HCT116 (cell line): ENCODE measurements around the gene CDA. TPM values are rescaled to one million over a fixed set of nuclear protein-coding genes. Genes with fewer than 3 reads are reported as not detected.

Experiments used
- ATAC-seq: fragments of 200-7000 bp; cut with Tn5 transposase; 2 replicates; pipeline ENCODE4 v1.9.1; 2020; ENCODE audit warnings: mild to moderate bottlenecking, moderate library complexity
- BruUV-seq: library from RNA; stranded (reverse); fragments of 400-500 nt; replicated peaks from 2 replicates; lab custom pipeline; 2021; lab: Mats Ljungman, UMichigan
- CTCF ChIA-PET: fragments of 300-600 bp; sonication (Branson Sonifier 250); formaldehyde crosslinking; loops from one replicate; lab custom pipeline; 2021; ENCODE audit warnings: antibody characterized with exemption; lab: Charles Lee
- POLR2A ChIA-PET: fragments of 300-600, 350-600 bp; sonication (Branson Sonifier 250); formaldehyde crosslinking; loops from one replicate; lab custom pipeline; 2021; ENCODE audit warnings: antibody characterized with exemption; lab: Charles Lee
- RAD21 ChIA-PET, 2 experiments: fragments of 300-600 bp; sonication (Branson Sonifier 250); formaldehyde crosslinking; loops; one replicate each; lab custom pipeline; 2023; ENCODE audit warnings: low total read pairs in 2 of 2; ENCODE audit not compliant: uncharacterized antibody in 2 of 2, unreplicated experiment in 2 of 2, low non-redundant PET in 1 of 2; lab: Charles Lee
- DNase-seq: peaks from one replicate; pipeline ENCODE4 v3.0.0-alpha.2; 2010; ENCODE audit warnings: low read depth, low spot score
- H2AFZ ChIP-seq: fragments of 200-600 bp; shearing (Covaris generic), sonication (generic); 2 replicates; pipeline ENCODE4 v1.6.1; 2017; ENCODE audit warnings: low read depth, mixed run types, mixed read lengths, antibody characterized with exemption, low read length; ENCODE audit not compliant: poor library complexity, severe bottlenecking
- H3K27ac ChIP-seq: 2 replicates; pipeline ENCODE4 v1.5.1; 2012; ENCODE audit warnings: low read depth, low read length
- H3K27me3 ChIP-seq: fragments of 200-600 bp; sonication (generic); 2 replicates; pipeline ENCODE4 v1.6.1; 2016; ENCODE audit warnings: mixed run types, low read length, mixed read lengths; ENCODE audit not compliant: insufficient read depth
- H3K36me3 ChIP-seq, 2 experiments: fragments of 200-500 bp in 1 of 2; fragments of 200-600 bp in 1 of 2; sonication (Bioruptor generic) in 1 of 2; sonication (generic) in 1 of 2; 2 replicates each; pipeline versions ENCODE4 v1.5.1 to v1.6.1; 2014 to 2016; ENCODE audit warnings: low read length in 2 of 2, inconsistent platforms in 1 of 2, mixed read lengths in 1 of 2, mixed run types in 1 of 2; ENCODE audit not compliant: insufficient read depth in 2 of 2, control insufficient read depth in 1 of 2
- H3K4me1 ChIP-seq, 2 experiments: fragments of 200-600 bp in 1 of 2; sonication (generic) in 1 of 2; 2 replicates each; pipeline versions ENCODE4 v1.5.1 to v1.6.1; 2012 to 2017; ENCODE audit warnings: low read length in 2 of 2, inconsistent platforms in 1 of 2, mild to moderate bottlenecking in 1 of 2, mixed read lengths in 1 of 2, mixed run types in 1 of 2, moderate library complexity in 1 of 2; ENCODE audit not compliant: insufficient read depth in 2 of 2, control insufficient read depth in 1 of 2
- H3K4me2 ChIP-seq: fragments of 200-600 bp; sonication (generic); 2 replicates; pipeline ENCODE4 v1.6.1; 2017; ENCODE audit warnings: mixed run types, low read length, mixed read lengths
- H3K4me3 ChIP-seq, 2 experiments: fragments of 200-600 bp in 1 of 2; sonication (generic) in 1 of 2; replicated peaks in 1 of 2; 2 replicates each; pipeline ENCODE4 v1.5.1; 2011 to 2016; ENCODE audit warnings: low read length in 2 of 2, control low read depth in 1 of 2, low read depth in 1 of 2, mild to moderate bottlenecking in 1 of 2, mixed read lengths in 1 of 2, mixed run types in 1 of 2
- H3K79me2 ChIP-seq: fragments of 200-600 bp; sonication (generic); 2 replicates; pipeline ENCODE4 v1.6.1; 2017; ENCODE audit warnings: mild to moderate bottlenecking, mixed run types, low read length, moderate library complexity, mixed read lengths; ENCODE audit not compliant: insufficient read depth
- H3K9ac ChIP-seq: fragments of 200-600 bp; sonication (generic); 2 replicates; pipeline ENCODE4 v1.6.1; 2016; ENCODE audit warnings: low read length, mixed read lengths
- H3K9me2 ChIP-seq: fragments of 200-600 bp; sonication (generic), shearing (Covaris generic); 2 replicates; pipeline ENCODE4 v1.6.1; 2017; ENCODE audit warnings: mixed run types, mild to moderate bottlenecking, moderate library complexity; ENCODE audit not compliant: insufficient read depth
- H3K9me3 ChIP-seq, 2 experiments: fragments of 200-500 bp in 1 of 2; fragments of 200-600 bp in 1 of 2; sonication (Bioruptor generic) in 1 of 2; sonication (generic) in 1 of 2; 2 replicates each; pipeline ENCODE4 v1.6.1; 2014 to 2017; ENCODE audit warnings: low read length in 2 of 2, mixed read lengths in 2 of 2, inconsistent platforms in 1 of 2, low read depth in 1 of 2, mild to moderate bottlenecking in 1 of 2, mixed run types in 1 of 2, moderate library complexity in 1 of 2; ENCODE audit not compliant: control insufficient read depth in 1 of 2, insufficient read depth in 1 of 2
- H4K20me1 ChIP-seq: fragments of 200-600 bp; sonication (generic), shearing (Covaris generic); 2 replicates; pipeline ENCODE4 v1.6.1; 2017; ENCODE audit warnings: mixed run types, mild to moderate bottlenecking, moderate library complexity; ENCODE audit not compliant: insufficient read depth
- CBX3 ChIP-seq: IDR thresholded peaks from 2 replicates; pipeline ENCODE4 v1.6.1; 2012; ENCODE audit warnings: low read depth
- CEBPB ChIP-seq: IDR thresholded peaks from 2 replicates; pipeline ENCODE4 v1.6.1; 2012; ENCODE audit warnings: low read depth
- CTCF ChIP-seq, 3 experiments: fragments of 200-600 bp in 1 of 3; sonication (generic) in 1 of 3; IDR thresholded peaks in 2 of 3; conservative IDR thresholded peaks in 1 of 3; 2 replicates each; pipeline ENCODE4 v1.5.1; 2012 to 2017; ENCODE audit warnings: low read depth in 2 of 3, low read length in 2 of 3, antibody characterized with exemption in 1 of 3, borderline replicate concordance in 1 of 3, control low read depth in 1 of 3, mild to moderate bottlenecking in 1 of 3, mixed read lengths in 1 of 3, mixed run types in 1 of 3, moderate library complexity in 1 of 3; ENCODE audit not compliant: insufficient read depth in 1 of 3
- EGR1 ChIP-seq: IDR thresholded peaks from 2 replicates; pipeline ENCODE4 v1.6.1; 2012; ENCODE audit warnings: low read depth
- FOSL1 ChIP-seq: IDR thresholded peaks from 2 replicates; pipeline ENCODE4 v1.6.1; 2012; ENCODE audit warnings: low read depth
- JUND ChIP-seq: IDR thresholded peaks from 2 replicates; pipeline ENCODE4 v1.6.1; 2012
- POLR2A ChIP-seq: IDR thresholded peaks from 2 replicates; pipeline ENCODE4 v1.7.0; 2011; ENCODE audit warnings: borderline replicate concordance; ENCODE audit not compliant: insufficient read depth, insufficient read length; ENCODE audit errors: extremely low read depth
- POLR2AphosphoS5 ChIP-seq: IDR thresholded peaks from 2 replicates; pipeline ENCODE4 v1.6.1; 2011; ENCODE audit warnings: mild to moderate bottlenecking, low read depth, low read length, moderate library complexity
- RAD21 ChIP-seq: IDR thresholded peaks from 2 replicates; pipeline ENCODE4 v1.6.1; 2012; ENCODE audit warnings: low read depth, mild to moderate bottlenecking
- SIN3A ChIP-seq: IDR thresholded peaks from 2 replicates; pipeline ENCODE4 v1.6.1; 2012; ENCODE audit warnings: low read depth
- TCF7L2 ChIP-seq: IDR thresholded peaks from 2 replicates; pipeline ENCODE4 v1.7.0; 2011; ENCODE audit warnings: borderline replicate concordance, inconsistent platforms; ENCODE audit not compliant: insufficient read depth, insufficient read length; ENCODE audit errors: extremely low read depth
- YY1 ChIP-seq: IDR thresholded peaks from 2 replicates; pipeline ENCODE4 v1.6.1; 2011; ENCODE audit warnings: low read length, low read depth, moderate library complexity, mild to moderate bottlenecking; ENCODE audit not compliant: insufficient replicate concordance; ENCODE audit errors: extremely low read depth
- ZFX ChIP-seq: fragments of 450-650 bp; IDR thresholded peaks from 2 replicates; pipeline ENCODE4 v1.6.1; 2017
- intact Hi-C: fragments of 100-400 bp; cut with micrococcal nuclease; formaldehyde crosslinking; loops from 2 replicates; pipeline ENCODE4 v1.10.0; 2022
- total RNA-seq: library from RNA; stranded (reverse); gene quantifications from one replicate; pipeline ENCODE4 v1.2.1, GENCODE V29; 2021; ENCODE audit not compliant: unreplicated experiment
- TF ChIP-seq, protein P1 (sequence below): IDR thresholded peaks from 2 replicates; pipeline ENCODE4 v1.6.1; 2012
- TF ChIP-seq, protein P2 (sequence below): IDR thresholded peaks from 2 replicates; pipeline ENCODE4 v1.6.1; 2012
- TF ChIP-seq, protein P3 (sequence below): IDR thresholded peaks from 2 replicates; pipeline ENCODE4 v1.6.1; 2012; ENCODE audit warnings: low read depth

The CDA gene
- total RNA-seq, 1 experiment from 2014 or later = 28.6 TPM

DNA sequence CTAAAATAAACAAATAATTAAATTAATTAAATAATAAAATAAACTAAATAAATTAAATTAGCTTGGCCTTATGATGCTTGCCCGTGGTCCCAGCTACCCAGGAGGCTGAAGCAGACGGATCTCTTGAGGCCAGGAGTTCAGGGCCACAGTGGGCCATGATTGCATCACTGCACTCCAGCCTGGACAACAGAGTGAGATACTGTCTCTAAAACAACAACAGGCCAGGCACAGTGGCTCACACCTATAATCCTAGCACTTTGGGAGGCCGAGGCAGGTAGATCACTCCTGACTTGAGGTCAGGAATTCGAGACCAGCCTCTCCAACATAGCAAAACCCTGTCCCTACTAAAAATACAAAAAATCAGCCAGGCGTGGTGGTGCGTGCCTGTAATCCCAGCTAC is 32.1 kb downstream of the CDA start:
- intact Hi-C loops = no loop called here
- Histone ChIP-seq H3K4me1 (no peaks in the 10 kb centered on the region; a peak in 1 of 4 replicates), H3K9ac (no peak overlapping the region), H3K27me3 (no peaks in the 10 kb centered on the region), H3K27ac (no peak overlapping the region), H3K4me3 (no peak overlapping the region), H3K4me2 (no peak overlapping the region), H4K20me1 (no peaks in the 10 kb centered on the region), H3K36me3 (no peaks in the 10 kb centered on the region; a peak in 1 of 4 replicates), H3K9me2 (no peaks in the 10 kb centered on the region), H3K79me2 (no peaks in the 10 kb centered on the region), H3K9me3 (no peaks in the 10 kb centered on the region), H2AFZ (no peak overlapping the region)
- no peak for DNase-seq
- ATAC-seq = no peak
- RAD21 ChIA-PET = no interaction called here
- no peak for TF ChIP-seq RAD21
- TF ChIP-seq POLR2A = no peak
- no peak for TF ChIP-seq FOSL1
- TF ChIP-seq POLR2AphosphoS5 = no peak
- TF ChIP-seq, protein P1, sequence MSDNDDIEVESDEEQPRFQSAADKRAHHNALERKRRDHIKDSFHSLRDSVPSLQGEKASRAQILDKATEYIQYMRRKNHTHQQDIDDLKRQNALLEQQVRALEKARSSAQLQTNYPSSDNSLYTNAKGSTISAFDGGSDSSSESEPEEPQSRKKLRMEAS = no peak
- TF ChIP-seq YY1 = no peak
- no TSS peak for BruUV-seq
- CTCF ChIA-PET = no interaction called here
- POLR2A ChIA-PET = no interaction called here

DNA sequence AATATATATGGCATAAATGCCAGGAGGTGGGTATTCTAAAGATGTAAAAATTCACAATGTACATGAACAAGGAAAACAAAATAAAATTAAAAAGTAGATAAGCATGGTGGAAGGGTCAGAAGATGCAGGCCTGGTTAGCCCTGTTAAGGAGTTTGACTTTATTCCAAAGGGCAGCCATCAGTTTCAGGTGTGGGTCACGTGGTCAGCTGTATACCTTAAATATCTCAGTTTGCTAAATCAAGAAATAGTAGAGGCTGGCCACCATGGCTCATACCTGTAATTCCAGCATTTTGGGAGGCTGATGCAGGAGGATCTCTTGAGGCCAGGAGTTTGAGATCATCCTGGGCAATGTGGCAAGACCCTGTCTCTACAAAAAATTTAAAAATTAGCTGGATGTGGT is 35.8 kb downstream of the CDA start:
- H3K36me3 ChIP-seq = no peaks in the 10 kb centered on the region
- H3K4me2 ChIP-seq = no peak overlapping the region
- ChIA-PET POLR2A (no interaction called here), CTCF (no interaction called here), RAD21 (no interaction called here)
- H2AFZ ChIP-seq = no peak overlapping the region
- no peak for ATAC-seq
- no peak overlapping the region for H3K9ac ChIP-seq
- no peaks in the 10 kb centered on the region for H3K9me3 ChIP-seq
- H4K20me1 ChIP-seq = no peaks in the 10 kb centered on the region
- H3K27me3 ChIP-seq = no peaks in the 10 kb centered on the region
- no peaks in the 10 kb centered on the region for H3K9me2 ChIP-seq
- no TSS peak for BruUV-seq
- H3K79me2 ChIP-seq = no peaks in the 10 kb centered on the region
- H3K4me1 ChIP-seq = peaks cover 3 to 10% of the 10 kb centered on the region in 2 experiments; a peak in 2 of 4 replicates
- no peak for DNase-seq
- intact Hi-C loops = no loop called here
- H3K4me3 ChIP-seq = no peak overlapping the region
- no peak overlapping the region for H3K27ac ChIP-seq
- TF ChIP-seq POLR2A (no peak), RAD21 (no peak), TCF7L2 (no peak), CTCF (IDR thresholded peaks at IDR 0.05 in 2 of 3, conservative IDR thresholded peaks at IDR 0.05 in 1 of 3; ENCODE audit: borderline replicate concordance in 1 of 3, insufficient read depth in 1 of 3, low read depth in 2 of 3, low read length in 2 of 3) (no peak), POLR2AphosphoS5 (no peak), EGR1 (no peak), CBX3 (no peak), SIN3A (no peak), JUND (no peak), CEBPB (no peak), ZFX (no peak), YY1 (no peak)
- TF ChIP-seq, protein P2, sequence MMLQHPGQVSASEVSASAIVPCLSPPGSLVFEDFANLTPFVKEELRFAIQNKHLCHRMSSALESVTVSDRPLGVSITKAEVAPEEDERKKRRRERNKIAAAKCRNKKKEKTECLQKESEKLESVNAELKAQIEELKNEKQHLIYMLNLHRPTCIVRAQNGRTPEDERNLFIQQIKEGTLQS = no peak
- TF ChIP-seq, protein P3, sequence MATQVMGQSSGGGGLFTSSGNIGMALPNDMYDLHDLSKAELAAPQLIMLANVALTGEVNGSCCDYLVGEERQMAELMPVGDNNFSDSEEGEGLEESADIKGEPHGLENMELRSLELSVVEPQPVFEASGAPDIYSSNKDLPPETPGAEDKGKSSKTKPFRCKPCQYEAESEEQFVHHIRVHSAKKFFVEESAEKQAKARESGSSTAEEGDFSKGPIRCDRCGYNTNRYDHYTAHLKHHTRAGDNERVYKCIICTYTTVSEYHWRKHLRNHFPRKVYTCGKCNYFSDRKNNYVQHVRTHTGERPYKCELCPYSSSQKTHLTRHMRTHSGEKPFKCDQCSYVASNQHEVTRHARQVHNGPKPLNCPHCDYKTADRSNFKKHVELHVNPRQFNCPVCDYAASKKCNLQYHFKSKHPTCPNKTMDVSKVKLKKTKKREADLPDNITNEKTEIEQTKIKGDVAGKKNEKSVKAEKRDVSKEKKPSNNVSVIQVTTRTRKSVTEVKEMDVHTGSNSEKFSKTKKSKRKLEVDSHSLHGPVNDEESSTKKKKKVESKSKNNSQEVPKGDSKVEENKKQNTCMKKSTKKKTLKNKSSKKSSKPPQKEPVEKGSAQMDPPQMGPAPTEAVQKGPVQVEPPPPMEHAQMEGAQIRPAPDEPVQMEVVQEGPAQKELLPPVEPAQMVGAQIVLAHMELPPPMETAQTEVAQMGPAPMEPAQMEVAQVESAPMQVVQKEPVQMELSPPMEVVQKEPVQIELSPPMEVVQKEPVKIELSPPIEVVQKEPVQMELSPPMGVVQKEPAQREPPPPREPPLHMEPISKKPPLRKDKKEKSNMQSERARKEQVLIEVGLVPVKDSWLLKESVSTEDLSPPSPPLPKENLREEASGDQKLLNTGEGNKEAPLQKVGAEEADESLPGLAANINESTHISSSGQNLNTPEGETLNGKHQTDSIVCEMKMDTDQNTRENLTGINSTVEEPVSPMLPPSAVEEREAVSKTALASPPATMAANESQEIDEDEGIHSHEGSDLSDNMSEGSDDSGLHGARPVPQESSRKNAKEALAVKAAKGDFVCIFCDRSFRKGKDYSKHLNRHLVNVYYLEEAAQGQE = no peak
